Fibroblast of the conjunctiva (primary cell): Measurements from ENCODE around the gene SLC39A1.
"Not testable (repeated sequence)": the region's sequence is repeated elsewhere in the genome, so short reads cannot be mapped to it uniquely, and the experiment has no call there.

Experiments used
- DNase-seq: peaks from one replicate; pipeline ENCODE4 v3.0.0-alpha.2; 2010; ENCODE audit warnings: low read depth

SLC39A1 gene, protein sequence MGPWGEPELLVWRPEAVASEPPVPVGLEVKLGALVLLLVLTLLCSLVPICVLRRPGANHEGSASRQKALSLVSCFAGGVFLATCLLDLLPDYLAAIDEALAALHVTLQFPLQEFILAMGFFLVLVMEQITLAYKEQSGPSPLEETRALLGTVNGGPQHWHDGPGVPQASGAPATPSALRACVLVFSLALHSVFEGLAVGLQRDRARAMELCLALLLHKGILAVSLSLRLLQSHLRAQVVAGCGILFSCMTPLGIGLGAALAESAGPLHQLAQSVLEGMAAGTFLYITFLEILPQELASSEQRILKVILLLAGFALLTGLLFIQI

GRCh38 chr1:153963030-153963849, at the start of gene SLC39A1:
Gene SLC39A1, minus strand, starts transcription at chr1:153963537. Its CDS starts 822 bp downstream, at chr1:153962715.
- peak; percentile 94 for DNase-seq

- DNase-seq: not testable (repeated sequence)
Observed at GRCh38 chr1:154012543-154012942, 49.2 kb upstream of the SLC39A1 start.

GRCh38 chr1:154012129-154012528, 48.8 kb upstream of the SLC39A1 start:
- DNase-seq: no peak

- DNase-seq: peak; percentile 51
Observed at GRCh38 chr1:154006136-154006535, 42.8 kb upstream of the SLC39A1 start.

- no peak for DNase-seq
Observed at GRCh38 chr1:154000420-154000819, 37.1 kb upstream of the SLC39A1 start.

GRCh38 chr1:153996882-153997281, 33.5 kb upstream of the SLC39A1 start:
- DNase-seq: not testable (repeated sequence)

DNA sequence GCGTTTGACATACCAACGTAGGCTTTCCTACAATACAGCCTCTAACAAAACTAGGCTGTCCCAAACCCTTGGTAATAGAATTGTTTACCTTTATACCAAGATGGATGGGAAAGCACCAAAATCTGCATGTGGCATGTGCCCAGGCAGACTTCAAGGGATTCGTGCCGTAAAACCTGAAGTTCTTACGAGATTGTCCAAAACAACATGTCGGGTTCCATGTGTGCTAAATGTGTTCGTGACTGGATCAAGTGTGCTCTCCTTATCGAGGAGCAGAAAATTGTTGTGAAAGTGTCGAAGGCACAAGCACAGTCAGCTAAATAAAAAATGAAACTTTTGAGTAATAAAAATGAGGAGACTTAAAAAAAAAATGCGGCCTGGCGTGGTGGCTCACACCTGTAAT, 32.3 kb upstream of the SLC39A1 start:
- DNase-seq: no peak

DNA sequence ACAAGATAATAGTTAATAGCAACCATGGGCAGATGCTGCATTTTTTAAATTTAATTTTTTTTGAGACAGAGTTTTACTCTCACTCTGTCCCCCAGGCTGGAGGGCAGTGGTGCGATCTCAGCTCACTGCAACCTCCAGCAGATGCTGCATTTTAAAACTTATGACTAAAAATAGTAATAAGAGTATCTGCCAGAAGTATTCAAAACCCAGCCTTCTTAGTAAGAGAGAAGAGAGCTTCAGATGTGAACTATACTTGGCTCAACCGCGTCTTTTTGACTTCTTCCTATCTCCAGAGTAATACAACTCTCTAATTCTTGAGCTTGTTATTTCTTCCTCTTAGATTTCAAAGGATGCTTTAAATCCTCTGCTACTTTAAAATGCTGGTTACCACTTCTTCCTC, 31.9 kb upstream of the SLC39A1 start:
- no peak for DNase-seq

- no peak for DNase-seq
Observed at GRCh38 chr1:153991806-153992205, 28.5 kb upstream of the SLC39A1 start.

DNA sequence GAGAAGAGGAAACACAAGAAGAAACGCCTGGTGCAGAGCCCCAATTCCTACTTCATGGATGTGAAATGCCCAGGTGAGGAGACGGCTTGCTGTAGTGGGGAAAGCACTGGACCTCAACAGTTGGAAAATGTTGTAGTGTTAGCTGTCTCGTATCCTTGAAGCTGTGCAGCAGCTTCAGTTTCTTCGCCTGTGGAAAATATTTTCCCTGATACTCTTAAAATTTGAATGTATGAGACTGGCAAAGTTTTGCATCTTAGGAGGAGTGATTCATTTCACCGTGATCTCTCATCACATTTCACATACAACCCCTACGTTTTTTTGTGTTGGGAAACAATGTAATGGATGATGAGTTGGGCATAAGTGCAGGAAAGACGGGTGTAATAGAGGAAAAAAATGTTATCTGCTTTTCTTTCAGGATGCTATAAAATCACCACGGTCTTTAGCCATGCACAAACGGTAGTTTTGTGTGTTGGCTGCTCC, 27.9 kb upstream of the SLC39A1 start:
- no peak for DNase-seq

GRCh38 chr1:153990468-153991150, 27.3 kb upstream of the SLC39A1 start, which contains the start of gene RPS27:
Gene RPS27, plus strand, starts transcription at chr1:153990762. Its CDS starts 35 bp downstream, at chr1:153990797.
- peak; percentile 98 for DNase-seq

- DNase-seq: no peak
Observed at GRCh38 chr1:153987621-153988020, 24.3 kb upstream of the SLC39A1 start.

DNA sequence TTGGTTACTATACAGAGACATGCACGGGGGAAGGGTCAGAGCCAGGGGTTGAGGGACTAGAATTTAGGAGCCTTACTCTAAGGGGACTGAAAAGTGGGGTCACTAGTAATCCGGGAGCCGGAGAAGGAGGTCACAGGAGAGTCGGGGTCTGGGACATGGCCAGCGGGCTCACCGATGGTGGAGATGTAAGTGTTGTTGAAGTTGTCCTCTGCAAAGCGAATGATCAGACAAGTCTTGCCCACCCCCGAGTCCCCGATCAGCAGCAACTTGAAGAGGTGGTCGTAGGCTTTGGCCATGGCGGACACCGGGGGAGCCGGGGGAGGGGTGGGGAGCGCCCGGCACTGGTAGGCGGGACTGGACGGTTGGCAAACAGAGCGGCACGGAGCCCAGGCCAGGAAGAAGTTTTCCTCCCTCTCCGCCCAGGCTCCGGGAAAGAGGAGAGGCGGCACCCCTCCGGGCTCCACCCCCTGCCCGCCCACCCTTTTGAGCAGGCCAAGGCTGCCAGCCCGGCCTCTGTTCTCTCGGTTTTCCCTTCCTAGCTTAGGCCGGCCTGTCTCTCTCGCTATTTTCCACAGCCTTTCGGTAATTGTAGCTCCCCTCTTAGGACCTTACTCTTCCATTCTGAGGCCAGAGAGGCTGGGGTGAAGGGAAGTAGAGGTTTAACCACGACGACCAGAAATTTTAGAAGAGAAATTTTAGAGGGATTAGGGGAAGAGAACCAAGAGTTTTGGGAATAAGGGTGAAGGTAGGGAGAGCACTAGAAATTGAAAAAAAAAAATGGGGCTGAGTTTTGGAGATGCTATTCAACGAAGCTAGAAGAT, 22.8 kb upstream of the SLC39A1 start, which contains the start of gene RAB13:
Gene RAB13 (minus strand): TSS at position 399 of the 821 bp plus-strand sequence. CDS start 103 bp downstream, at position 296.
- DNase-seq: peak; percentile 82

DNA sequence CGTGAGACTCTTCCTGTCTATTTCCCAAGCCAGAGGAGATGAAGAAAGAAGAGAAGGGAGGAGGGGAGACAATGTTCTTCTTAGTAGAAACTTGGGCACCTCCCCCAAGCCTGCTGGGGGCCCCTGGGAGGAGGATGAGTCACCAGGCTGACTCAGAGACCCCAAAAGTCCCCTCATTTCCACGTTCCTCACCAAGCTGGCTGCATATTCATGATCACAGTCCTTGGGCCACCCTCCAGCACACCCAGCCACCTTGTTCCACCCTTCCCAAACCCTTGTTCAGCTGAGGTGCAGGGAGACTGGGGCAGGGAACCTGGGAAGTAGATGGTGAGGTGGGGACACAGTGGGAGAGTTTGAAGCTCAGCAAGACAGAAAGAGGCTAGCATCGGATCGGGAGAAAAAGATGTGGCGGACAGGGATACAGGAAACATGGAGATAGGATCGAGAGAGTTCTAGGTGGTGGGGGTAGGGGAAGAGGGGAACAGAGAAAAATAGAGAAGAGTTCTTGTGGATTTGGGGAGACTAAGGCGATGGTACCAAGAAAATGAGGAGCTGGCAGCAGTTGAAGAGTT, 22.1 kb upstream of the SLC39A1 start:
- DNase-seq: peak; percentile 81

DNA sequence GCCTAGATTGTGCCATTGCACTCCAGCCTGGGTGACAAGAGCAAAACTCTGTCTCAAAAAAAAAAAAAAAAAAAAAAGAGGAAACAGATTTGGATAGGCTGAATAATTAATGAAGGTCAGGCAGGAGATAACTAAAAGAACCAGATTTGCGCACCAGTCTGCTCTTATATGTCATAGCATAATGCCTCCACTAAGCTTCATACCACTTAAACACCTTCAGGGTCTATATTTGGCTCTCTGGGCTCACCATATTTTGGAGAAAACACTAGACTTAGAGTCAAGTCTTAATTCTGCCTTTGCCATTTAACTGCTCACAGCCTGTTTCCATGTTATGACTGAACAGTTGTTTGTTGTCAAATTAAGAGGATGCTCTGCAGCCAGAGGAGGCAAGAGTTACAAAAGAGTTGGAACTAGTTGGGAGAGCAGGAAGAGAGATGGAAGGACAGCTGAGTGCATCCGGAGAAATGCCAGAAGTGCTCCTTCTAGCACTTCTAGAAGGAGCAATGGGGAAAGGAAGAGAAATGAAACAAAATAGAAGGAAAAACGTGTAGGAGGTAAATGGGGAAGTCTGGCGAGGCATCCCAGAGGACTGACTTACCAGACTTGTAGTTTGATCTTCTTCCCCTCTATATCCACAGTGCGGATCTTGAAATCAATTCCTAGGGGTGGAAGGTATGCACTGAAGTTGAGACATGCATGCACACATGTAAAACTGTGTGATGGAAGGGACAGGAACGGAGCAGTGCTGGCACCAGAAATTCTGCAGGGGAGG, 21.0 kb upstream of the SLC39A1 start:
- no peak for DNase-seq

GRCh38 chr1:153981735-153982134, 18.4 kb upstream of the SLC39A1 start:
- DNase-seq: not testable (repeated sequence)

GRCh38 chr1:153979091-153979490, 15.8 kb upstream of the SLC39A1 start:
- DNase-seq: not testable (repeated sequence)

- DNase-seq: no peak
Observed at GRCh38 chr1:153978274-153978909, 15.1 kb upstream of the SLC39A1 start.
